ENCODE results near the gene CHGA. TPM values are rescaled to one million over a fixed set of nuclear protein-coding genes. Genes with fewer than 3 reads are reported as not detected.

CHGA gene
- polyA plus RNA-seq, 1 experiment: not detected

GRCh38 chr14:92940543-92940942, 17.6 kb downstream of the CHGA start:
- Histone ChIP-seq H3K4me3 (ENCODE audit: low read depth, low read length) (no peak overlapping the region), H3K9me3 (ENCODE audit: control insufficient read depth, insufficient read depth, low read length) (no peaks in the 10 kb centered on the region), H3K27ac (ENCODE audit: low read depth, low read length) (no peak overlapping the region), H3K27me3 (ENCODE audit: control insufficient read depth, insufficient read depth, low read length) (no peaks in the 10 kb centered on the region)
- ChIA-PET CTCF (no interaction called here), POLR2A (no interaction called here)
- TF ChIP-seq CTCF (IDR thresholded peaks at IDR 0.05; ENCODE audit: low read depth, low read length): no peak
- no peak for DNase-seq (ENCODE audit: low read depth, low spot score)

- ChIA-PET POLR2A (no interaction called here), CTCF (interaction anchor here (0.8 to 1.9 kb wide), 2 partner anchors 172 to 237 kb away, joined by 3 to 5 read pairs; no protein-coding TSS in a partner anchor)
- no peaks in the 10 kb centered on the region; the same call in 1 of the 2 replicates for H3K9me3 ChIP-seq (ENCODE audit: control insufficient read depth, insufficient read depth, low read length)
- H3K4me3 ChIP-seq (ENCODE audit: low read depth, low read length): no peak overlapping the region
- no peak for TF ChIP-seq CTCF (IDR thresholded peaks at IDR 0.05; ENCODE audit: low read depth, low read length)
- no peaks in the 10 kb centered on the region for H3K27me3 ChIP-seq (ENCODE audit: control insufficient read depth, insufficient read depth, low read length)
- H3K27ac ChIP-seq (ENCODE audit: low read depth, low read length): no peak overlapping the region
- no peak for DNase-seq (ENCODE audit: low read depth, low spot score)
Measured at GRCh38 chr14:92941531-92941930, 18.6 kb downstream of the CHGA start.

DNA sequence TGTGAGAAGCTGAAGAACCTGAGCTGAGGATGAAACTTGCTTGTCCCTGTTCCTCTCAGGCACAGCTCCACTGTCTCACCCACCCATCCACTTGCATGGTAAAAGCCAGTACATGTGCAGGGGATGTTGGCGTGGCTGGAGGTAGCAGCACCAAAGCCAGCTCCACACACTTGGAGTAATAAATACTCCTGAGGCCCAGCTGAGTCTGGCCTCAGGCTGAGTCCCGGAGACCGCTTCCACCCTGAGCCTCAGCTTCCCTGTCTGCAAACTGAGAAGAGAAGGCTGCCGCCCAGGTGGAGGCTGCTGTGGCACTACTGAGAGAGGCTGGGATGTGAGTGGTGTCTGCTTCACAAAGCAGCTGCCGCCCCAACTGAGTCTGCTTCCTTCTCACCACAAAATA, 19.2 kb downstream of the CHGA start:
- no peak for DNase-seq (ENCODE audit: low read depth, low spot score)
- no peaks in the 10 kb centered on the region for H3K27me3 ChIP-seq (ENCODE audit: control insufficient read depth, insufficient read depth, low read length)
- H3K9me3 ChIP-seq (ENCODE audit: control insufficient read depth, insufficient read depth, low read length): no peaks in the 10 kb centered on the region; the same call in 1 of the 2 replicates
- H3K4me3 ChIP-seq (ENCODE audit: low read depth, low read length): no peak overlapping the region
- H3K27ac ChIP-seq (ENCODE audit: low read depth, low read length): no peak overlapping the region
- CTCF ChIA-PET: interaction anchor here (0.8 to 1.9 kb wide), 2 partner anchors 171 to 237 kb away, joined by 3 to 5 read pairs; no protein-coding TSS in a partner anchor
- POLR2A ChIA-PET: no interaction called here
- no peak for TF ChIP-seq CTCF (IDR thresholded peaks at IDR 0.05; ENCODE audit: low read depth, low read length)

DNA sequence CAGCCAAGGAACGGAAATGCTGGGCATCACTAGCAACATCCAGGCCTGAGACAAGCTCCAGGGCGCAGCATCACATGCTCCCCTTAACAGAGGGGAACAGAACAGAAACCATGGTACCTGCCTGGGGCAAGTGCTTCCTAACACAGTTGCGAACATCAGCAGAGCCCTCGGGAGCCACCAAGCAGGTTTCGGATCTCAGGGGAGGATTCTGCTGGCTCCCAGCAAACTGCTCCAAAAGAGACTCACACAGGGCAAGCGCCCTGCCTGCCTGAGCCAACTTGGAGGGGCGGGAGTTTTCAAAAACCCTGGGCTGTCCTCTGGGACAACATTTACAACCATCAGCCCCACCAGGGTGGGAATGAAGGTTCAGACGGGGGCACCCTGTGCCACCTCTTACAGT, 19.6 kb downstream of the CHGA start:
- no peak overlapping the region for H3K27ac ChIP-seq (ENCODE audit: low read depth, low read length)
- POLR2A ChIA-PET: no interaction called here

More for the DNA sequence above, 19.6 kb downstream of the CHGA start:
- H3K27me3 ChIP-seq (ENCODE audit: control insufficient read depth, insufficient read depth, low read length): no peaks in the 10 kb centered on the region
- H3K9me3 ChIP-seq (ENCODE audit: control insufficient read depth, insufficient read depth, low read length): no peaks in the 10 kb centered on the region; the same call in 1 of the 2 replicates
- no peak overlapping the region for H3K4me3 ChIP-seq (ENCODE audit: low read depth, low read length)
- CTCF ChIA-PET: interaction anchor here (1.9 kb wide), 1 partner anchor 171 kb away, joined by 5 read pairs; no protein-coding TSS in a partner anchor
- no peak for DNase-seq (ENCODE audit: low read depth, low spot score)
- no peak for TF ChIP-seq CTCF (IDR thresholded peaks at IDR 0.05; ENCODE audit: low read depth, low read length)

All from AG04450 (cell line).